HEK293T (cell line): ENCODE data around the gene AHCTF1.
"Not testable (repeated sequence)": the region's sequence is repeated elsewhere in the genome, so short reads cannot be mapped to it uniquely, and the experiment has no call there.

Experiments used
- CTCF ChIA-PET: fragments of 350-600 bp; formaldehyde crosslinking; extraction: SDS; loops from one replicate; lab custom pipeline; 2021; ENCODE audit warnings: antibody characterized with exemption, inconsistent platforms; lab: Yijun Ruan, JAX
- POLR2A ChIA-PET: fragments of 350-600 bp; formaldehyde crosslinking; extraction: SDS; loops from one replicate; lab custom pipeline; 2020; ENCODE audit warnings: antibody characterized with exemption, inconsistent platforms; lab: Yijun Ruan, JAX
- DNase-seq: peaks from one replicate; pipeline ENCODE4 v3.0.0; 2012; ENCODE audit warnings: mixed read lengths; ENCODE audit errors: extremely low spot score
- ARNT ChIP-seq: fragments of 450-650 bp; IDR thresholded peaks from 2 replicates; pipeline ENCODE4 v1.6.1; 2017; ENCODE audit warnings: mild to moderate bottlenecking
- BHLHE40 ChIP-seq: fragments of 450-650 bp; IDR thresholded peaks from 2 replicates; pipeline ENCODE4 v1.6.1; 2016; ENCODE audit warnings: mild to moderate bottlenecking, moderate library complexity, borderline replicate concordance
- CTBP1 ChIP-seq: fragments of 450-650 bp; IDR thresholded peaks from 2 replicates; pipeline ENCODE4 v1.6.1; 2016; ENCODE audit warnings: borderline replicate concordance
- ELF4 ChIP-seq: fragments of 450-650 bp; IDR thresholded peaks from 2 replicates; pipeline ENCODE4 v1.6.1; 2017; ENCODE audit warnings: antibody characterized with exemption
- FOXA1 ChIP-seq: fragments of 450-650 bp; IDR thresholded peaks from 2 replicates; pipeline ENCODE4 v1.6.1; 2016; ENCODE audit warnings: mild to moderate bottlenecking
- FOXK2 ChIP-seq: fragments of 450-650 bp; IDR thresholded peaks from 2 replicates; pipeline ENCODE4 v1.6.1; 2016; ENCODE audit warnings: mild to moderate bottlenecking
- FOXM1 ChIP-seq: fragments of 450-650 bp; IDR thresholded peaks from 2 replicates; pipeline ENCODE4 v1.6.1; 2017; ENCODE audit warnings: mild to moderate bottlenecking, borderline replicate concordance
- HDGF ChIP-seq: fragments of 450-650 bp; IDR thresholded peaks from 2 replicates; pipeline ENCODE4 v1.6.1; 2017; ENCODE audit warnings: antibody characterized with exemption, borderline replicate concordance
- L3MBTL2 ChIP-seq: fragments of 450-650 bp; conservative IDR thresholded peaks from 2 replicates; pipeline ENCODE4 v1.6.1; 2016; ENCODE audit warnings: mild to moderate bottlenecking
- LEF1 ChIP-seq: fragments of 450-650 bp; IDR thresholded peaks from 2 replicates; pipeline ENCODE4 v1.6.1; 2017; ENCODE audit warnings: mild to moderate bottlenecking, borderline replicate concordance
- NFRKB ChIP-seq: fragments of 450-650 bp; IDR thresholded peaks from 2 replicates; pipeline ENCODE4 v1.6.1; 2016; ENCODE audit warnings: mild to moderate bottlenecking, moderate library complexity
- SP1 ChIP-seq: fragments of 450-650 bp; IDR thresholded peaks from 2 replicates; pipeline ENCODE4 v1.6.1; 2017
- SUZ12 ChIP-seq: fragments of 450-650 bp; IDR thresholded peaks from 2 replicates; pipeline ENCODE4 v1.6.1; 2016; ENCODE audit warnings: mild to moderate bottlenecking
- TARDBP ChIP-seq: fragments of 450-650 bp; IDR thresholded peaks from 2 replicates; pipeline ENCODE4 v1.6.1; 2016
- ZNF384 ChIP-seq: fragments of 450-650 bp; IDR thresholded peaks from 2 replicates; pipeline ENCODE4 v1.6.1; 2016
- TF ChIP-seq, protein P1 (sequence below): fragments of 450-650 bp; IDR thresholded peaks from 2 replicates; pipeline ENCODE4 v1.6.1; 2016

AHCTF1 gene

DNA sequence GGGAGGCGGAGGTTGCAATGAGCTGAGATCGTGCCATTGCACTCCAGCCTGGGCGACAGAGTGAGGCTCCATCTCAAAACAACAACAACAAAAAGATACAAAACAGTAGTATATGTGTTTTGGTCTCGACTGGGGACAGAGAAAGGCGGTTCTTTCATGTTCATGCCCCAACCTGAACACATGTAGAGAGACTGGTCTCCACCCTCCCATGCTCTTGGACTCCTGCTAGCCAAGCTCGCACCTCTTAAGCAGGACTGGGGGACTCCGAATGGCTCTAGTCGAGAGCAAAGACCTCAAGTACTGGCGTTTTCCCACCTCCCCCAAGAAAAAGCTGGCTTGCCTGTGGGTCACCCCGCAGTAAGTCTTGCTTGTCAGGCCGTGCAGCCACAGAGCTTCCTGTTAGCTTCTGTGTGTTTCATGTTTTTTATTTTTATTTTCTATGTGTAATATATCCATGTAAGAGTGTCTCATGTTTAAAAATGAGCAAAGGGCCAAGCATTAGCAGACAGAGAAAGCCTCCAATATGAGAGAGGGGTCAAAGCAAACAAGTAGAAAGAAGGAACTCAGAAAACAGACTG lies 116.0 kb downstream of the AHCTF1 start:
- no peak for DNase-seq
- CTCF ChIA-PET = no interaction called here
- TF ChIP-seq BHLHE40 = no peak
- no peak for TF ChIP-seq ZNF384
- TF ChIP-seq NFRKB = no peak
- no peak for TF ChIP-seq L3MBTL2
- TF ChIP-seq HDGF = no peak
- TF ChIP-seq SUZ12 = no peak
- TF ChIP-seq, protein P1, sequence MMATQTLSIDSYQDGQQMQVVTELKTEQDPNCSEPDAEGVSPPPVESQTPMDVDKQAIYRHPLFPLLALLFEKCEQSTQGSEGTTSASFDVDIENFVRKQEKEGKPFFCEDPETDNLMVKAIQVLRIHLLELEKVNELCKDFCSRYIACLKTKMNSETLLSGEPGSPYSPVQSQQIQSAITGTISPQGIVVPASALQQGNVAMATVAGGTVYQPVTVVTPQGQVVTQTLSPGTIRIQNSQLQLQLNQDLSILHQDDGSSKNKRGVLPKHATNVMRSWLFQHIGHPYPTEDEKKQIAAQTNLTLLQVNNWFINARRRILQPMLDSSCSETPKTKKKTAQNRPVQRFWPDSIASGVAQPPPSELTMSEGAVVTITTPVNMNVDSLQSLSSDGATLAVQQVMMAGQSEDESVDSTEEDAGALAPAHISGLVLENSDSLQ = no peak
- no peak for TF ChIP-seq FOXM1
- no peak for TF ChIP-seq CTBP1
- no peak for TF ChIP-seq SP1
- no peak for TF ChIP-seq ELF4
- no peak for TF ChIP-seq ARNT
- TF ChIP-seq FOXA1 = no peak
- TF ChIP-seq LEF1 = no peak
- TF ChIP-seq TARDBP = no peak
- TF ChIP-seq FOXK2 = no peak
- POLR2A ChIA-PET = no interaction called here

DNA sequence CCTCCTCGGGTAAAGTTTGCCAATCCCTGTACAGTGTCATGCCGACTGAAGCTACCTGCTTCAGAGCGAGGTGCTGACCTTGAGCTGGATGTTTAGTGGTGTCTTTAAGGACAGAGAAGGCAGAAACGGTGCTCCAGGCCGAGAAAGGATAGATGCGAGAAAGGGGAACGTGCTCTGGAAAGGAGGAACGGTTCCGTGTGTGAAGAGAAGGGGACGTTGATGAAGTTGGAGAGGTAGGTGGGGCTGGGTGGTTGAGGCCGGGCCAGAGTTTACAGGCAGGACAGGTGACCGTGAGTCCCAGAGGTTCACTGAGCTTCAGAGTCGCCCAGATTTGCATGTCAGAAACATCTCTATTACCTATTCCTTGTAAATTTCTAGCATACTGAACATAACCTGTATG lies 116.9 kb downstream of the AHCTF1 start:
- no peak for DNase-seq
- TF ChIP-seq TARDBP = no peak
- no peak for TF ChIP-seq ARNT
- ChIA-PET CTCF (no interaction called here), POLR2A (no interaction called here)

DNA sequence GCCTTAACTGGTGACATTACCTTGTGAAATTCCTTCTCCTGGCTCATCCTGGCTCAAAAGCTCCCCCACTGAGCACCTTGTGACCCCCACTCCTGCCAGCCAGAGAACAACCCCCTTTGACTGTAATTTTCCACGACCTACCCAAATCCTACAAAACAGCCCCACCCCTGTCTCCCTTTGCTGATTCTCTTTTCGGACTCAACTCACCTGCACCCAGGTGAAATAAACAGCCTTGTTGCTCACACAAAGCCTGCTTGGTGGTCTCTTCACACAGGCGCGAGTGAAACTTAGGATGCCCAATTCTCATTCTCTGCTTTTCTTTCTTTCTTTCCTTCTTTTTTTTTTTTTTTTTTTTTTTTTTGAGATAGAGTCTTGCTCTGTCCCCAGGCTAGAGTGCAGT lies 118.4 kb downstream of the AHCTF1 start:
- DNase-seq, CTCF ChIA-PET, POLR2A ChIA-PET: not testable (repeated sequence)

DNA sequence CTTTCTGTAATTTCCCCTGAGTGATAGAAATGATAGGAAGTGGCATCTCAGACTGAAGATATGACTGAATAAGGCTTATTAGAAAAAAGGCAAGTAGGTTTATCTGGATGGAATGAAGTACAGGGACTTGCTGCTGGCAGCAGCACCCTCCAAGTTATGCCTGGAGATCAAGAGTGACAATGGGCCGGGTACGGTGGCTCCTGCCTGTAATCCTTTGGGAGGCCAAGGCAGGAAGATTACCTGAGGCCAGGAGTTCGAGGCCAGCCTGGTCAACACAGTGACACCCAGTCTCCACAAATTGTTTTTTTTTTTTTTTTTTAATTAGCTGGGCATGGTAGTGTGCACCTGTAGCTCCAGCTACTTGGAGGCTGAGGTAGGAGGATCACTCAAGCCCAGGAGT lies 119.8 kb downstream of the AHCTF1 start:
- TF ChIP-seq TARDBP = no peak
- no peak for TF ChIP-seq CTBP1
- no peak for TF ChIP-seq ARNT
- TF ChIP-seq ELF4 = no peak
- TF ChIP-seq LEF1 = no peak
- TF ChIP-seq FOXM1 = no peak
- TF ChIP-seq BHLHE40 = no peak
- TF ChIP-seq ZNF384 = no peak
- DNase-seq = no peak
- POLR2A ChIA-PET = no interaction called here
- CTCF ChIA-PET = no interaction called here

DNA sequence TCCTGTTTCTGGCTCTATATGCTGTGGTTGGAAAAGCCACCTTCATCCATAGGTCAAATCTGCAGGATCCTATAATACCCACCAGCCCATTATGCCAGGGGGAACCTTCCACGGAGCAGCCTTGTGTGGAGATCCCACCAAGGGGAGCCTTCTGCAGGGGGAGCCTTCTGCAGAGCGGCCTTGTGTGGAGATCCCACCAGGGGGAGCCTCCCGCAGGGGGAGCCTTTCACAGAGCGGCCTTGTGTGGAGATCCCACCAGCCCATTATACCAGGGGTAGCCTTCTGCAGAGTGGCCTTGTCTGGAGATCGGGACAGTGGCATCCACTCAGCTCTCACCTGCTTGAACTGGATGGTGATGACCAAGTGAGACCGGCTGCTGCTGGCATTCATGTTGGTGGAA lies 122.3 kb downstream of the AHCTF1 start:
- no peak for DNase-seq
- ChIA-PET CTCF (no interaction called here), POLR2A (no interaction called here)
- TF ChIP-seq SUZ12 = no peak

DNA sequence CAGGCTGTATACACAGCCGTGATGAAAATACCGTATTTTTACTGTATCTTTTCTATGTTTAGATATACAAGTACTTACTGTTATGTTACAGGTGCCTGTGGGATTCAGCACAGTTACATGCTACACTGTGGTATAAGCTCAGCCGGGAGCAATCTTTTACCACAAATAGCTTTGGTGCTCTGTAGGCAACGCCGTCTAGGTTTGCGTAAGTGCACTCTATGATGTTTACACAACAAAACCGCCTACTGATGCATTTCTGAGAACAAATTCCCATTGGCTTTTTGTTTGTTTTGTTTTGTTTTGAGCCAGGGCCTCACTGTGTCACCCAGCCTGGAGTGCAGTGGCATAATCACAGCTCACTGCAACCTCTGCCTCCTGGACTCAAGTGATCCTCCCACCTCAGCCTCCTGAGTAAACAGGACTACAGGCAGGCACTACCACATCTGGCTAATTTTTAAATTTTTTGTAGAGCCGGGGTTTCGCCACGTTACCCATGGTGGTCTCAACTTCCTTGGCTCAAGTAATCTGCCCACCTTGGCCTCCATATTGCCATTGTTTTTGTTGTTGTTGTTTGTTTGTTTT lies 126.5 kb downstream of the AHCTF1 start:
- DNase-seq = no peak
- no peak for TF ChIP-seq ELF4
- TF ChIP-seq CTBP1 = no peak
- TF ChIP-seq HDGF = no peak
- no peak for TF ChIP-seq BHLHE40
- no peak for TF ChIP-seq FOXM1
- TF ChIP-seq, protein P1 = no peak
- no peak for TF ChIP-seq L3MBTL2
- no peak for TF ChIP-seq SUZ12
- no peak for TF ChIP-seq FOXK2
- no peak for TF ChIP-seq TARDBP
- TF ChIP-seq FOXA1 = no peak
- CTCF ChIA-PET = no interaction called here
- POLR2A ChIA-PET = no interaction called here

DNA sequence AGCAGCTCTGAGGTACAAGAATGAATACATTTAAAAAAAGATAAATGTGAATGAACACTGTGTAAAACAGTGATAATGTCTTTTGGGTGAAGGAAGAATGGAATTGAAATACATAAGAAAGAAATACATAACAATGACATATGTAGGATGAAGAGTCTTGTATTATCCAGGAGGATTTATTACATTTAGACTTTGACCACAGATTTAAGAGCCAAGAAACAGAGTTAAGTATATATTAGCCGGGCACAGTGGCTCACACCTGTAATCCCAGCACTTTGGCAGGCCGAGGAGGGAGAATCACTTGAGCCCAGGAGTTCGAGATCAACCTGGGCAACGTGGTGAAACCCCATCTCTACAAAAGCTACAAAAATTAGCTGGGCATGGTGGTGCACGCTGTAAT lies 127.9 kb downstream of the AHCTF1 start:
- TF ChIP-seq CTBP1 (no peak), ELF4 (no peak), LEF1 (no peak), SP1 (no peak), TARDBP (no peak), SUZ12 (no peak), FOXK2 (no peak), FOXA1 (no peak), ARNT (no peak), L3MBTL2 (no peak), NFRKB (no peak)
- TF ChIP-seq, protein P1 = no peak
- DNase-seq = no peak
- POLR2A ChIA-PET = no interaction called here
- CTCF ChIA-PET = no interaction called here
